ENCODE data around the gene APOF. TPM values are rescaled to one million over a fixed set of nuclear protein-coding genes. Genes with fewer than 3 reads are reported as not detected.
A peak's percentile ranks its signal among the peaks of the same experiment; 100 is the strongest.

The APOF gene
- total and polyA plus RNA-seq, 5 experiments from 2014 or later = not detected

GRCh38 chr12:56387152-56387736 lies 24.6 kb upstream of the APOF start:
- peaks cover 0 to 1% (median 0%) of the 10 kb centered on the region in 9 donors for H3K9me3 Mint-ChIP-seq
- H3K27me3 Mint-ChIP-seq = no peaks in the 10 kb centered on the region
- peak overlapping the region in 1 of 10 donors; percentile 1 for H3K27ac Mint-ChIP-seq
- POLR2A ChIA-PET = no interaction called here
- ATAC-seq (no peak), DNase-seq (no peak)
- H3K4me3 Mint-ChIP-seq = no peak overlapping the region
- no peaks in the 10 kb centered on the region for H3K4me1 Mint-ChIP-seq
- no peaks in the 10 kb centered on the region for H3K36me3 Mint-ChIP-seq

GRCh38 chr12:56385873-56386272 lies 23.2 kb upstream of the APOF start:
- H3K9me3 Mint-ChIP-seq = no peaks in the 10 kb centered on the region
- POLR2A ChIA-PET = no interaction called here
- H3K4me3 Mint-ChIP-seq = no peak overlapping the region

DNA sequence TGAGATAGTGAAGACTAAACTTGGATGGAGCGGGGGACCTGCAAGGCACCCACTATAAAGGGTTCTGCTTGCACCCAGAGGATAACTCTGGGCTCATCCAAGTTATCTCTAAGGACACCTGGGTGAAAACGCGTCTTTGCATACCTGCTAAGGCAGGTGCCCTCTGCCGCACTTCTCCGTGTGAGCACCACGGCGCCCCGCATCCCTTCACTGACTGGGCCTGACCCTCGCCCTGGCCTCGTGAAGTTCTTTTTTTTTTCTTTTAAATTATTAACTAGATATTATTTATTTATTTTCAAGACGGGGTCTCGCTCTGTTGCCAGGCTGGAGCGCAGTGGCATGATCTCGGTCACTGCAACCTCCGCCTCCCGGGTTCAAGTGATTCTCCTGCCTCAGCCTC lies 20.0 kb upstream of the APOF start:
- ATAC-seq (no peak), DNase-seq (no peak)
- no peak overlapping the region for H3K4me3 Mint-ChIP-seq
- H3K4me1 Mint-ChIP-seq = peaks cover 0 to 3% (median 0%) of the 10 kb centered on the region in 4 donors
- POLR2A ChIA-PET = interaction anchor here (0.6 kb wide), 1 partner anchor 1010 kb away, joined by 5 read pairs; no protein-coding TSS in a partner anchor
- no peaks in the 10 kb centered on the region for H3K27me3 Mint-ChIP-seq
- H3K27ac Mint-ChIP-seq = no peak overlapping the region
- no peaks in the 10 kb centered on the region for H3K9me3 Mint-ChIP-seq
- no peaks in the 10 kb centered on the region for H3K36me3 Mint-ChIP-seq

More at GRCh38 chr12:56385873-56386272, 23.2 kb upstream of the APOF start:
- no peaks in the 10 kb centered on the region for H3K4me1 Mint-ChIP-seq
- H3K27me3 Mint-ChIP-seq = no peaks in the 10 kb centered on the region
- no peak overlapping the region for H3K27ac Mint-ChIP-seq
- H3K36me3 Mint-ChIP-seq = no peaks in the 10 kb centered on the region
- DNase-seq (no peak), ATAC-seq (no peak)

GRCh38 chr12:56377989-56378316 lies 15.3 kb upstream of the APOF start:
- no peak for DNase-seq
- no peak for ATAC-seq
- peaks cover 0 to 31% (median 0%) of the 10 kb centered on the region in 4 donors for H3K4me1 Mint-ChIP-seq
- POLR2A ChIA-PET = no interaction called here
- H3K36me3 Mint-ChIP-seq = peaks cover 0 to 2% (median 0%) of the 10 kb centered on the region in 3 donors
- peak overlapping the region in 1 of 10 donors; percentile 66 for H3K27ac Mint-ChIP-seq
- peaks cover 0 to 5% (median 2%) of the 10 kb centered on the region in 9 donors for H3K9me3 Mint-ChIP-seq
- H3K4me3 Mint-ChIP-seq = no peak overlapping the region
- no peaks in the 10 kb centered on the region for H3K27me3 Mint-ChIP-seq

- Mint-ChIP-seq H3K4me1 (peaks cover 0 to 31% (median 0%) of the 10 kb centered on the region in 4 donors), H3K27ac (peak overlapping the region in 1 of 10 donors; percentile 66), H3K9me3 (peaks cover 0 to 5% (median 2%) of the 10 kb centered on the region in 9 donors), H3K27me3 (no peaks in the 10 kb centered on the region), H3K4me3 (no peak overlapping the region), H3K36me3 (peaks cover 0 to 5% (median 0%) of the 10 kb centered on the region in 3 donors)
- ATAC-seq = no peak
- POLR2A ChIA-PET = no interaction called here
- DNase-seq = no peak
These were observed 14.8 kb upstream of the APOF start for GRCh38 chr12:56377310-56377988.

DNA sequence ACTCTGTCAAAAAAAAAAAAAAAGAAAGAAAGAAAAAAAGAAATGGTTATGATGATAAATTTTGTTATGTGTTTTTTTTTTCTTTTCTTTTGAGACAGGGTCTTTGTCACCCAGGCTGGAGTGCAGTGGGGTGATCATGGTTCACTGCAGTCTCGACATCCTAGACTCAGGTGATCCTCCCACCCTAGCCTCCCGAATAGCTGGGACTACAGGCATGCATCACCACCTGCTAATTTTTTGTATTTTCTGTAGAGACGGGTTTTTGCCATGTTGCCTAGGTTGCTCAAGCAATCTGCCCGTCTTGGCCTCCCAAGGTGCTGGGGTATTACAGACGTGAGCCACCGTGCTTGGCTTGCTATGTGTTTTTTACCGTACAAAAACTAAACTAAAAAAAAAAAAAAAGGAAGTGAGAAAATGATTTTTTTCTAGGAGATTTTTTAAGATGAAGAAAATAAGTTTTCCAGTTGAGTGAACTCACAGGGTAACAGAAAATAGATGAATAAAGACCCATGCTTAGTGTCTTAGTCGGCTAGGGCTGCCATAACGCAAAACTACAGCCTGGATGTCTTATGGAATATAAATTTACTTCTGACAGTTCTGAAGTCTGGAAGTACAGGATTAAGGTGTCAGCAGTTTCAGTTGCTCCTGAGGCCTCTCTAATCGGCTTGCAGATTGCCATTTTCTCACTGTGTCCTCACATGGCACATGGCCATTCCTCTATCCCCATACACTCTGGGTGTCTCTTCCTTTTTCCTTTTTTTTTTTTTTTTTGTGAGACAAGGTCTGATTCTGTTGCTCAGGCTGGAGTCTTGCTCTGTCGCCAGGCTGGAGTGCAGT lies 13.2 kb upstream of the APOF start:
- peaks cover 0 to 7% (median 0%) of the 10 kb centered on the region in 3 donors for H3K36me3 Mint-ChIP-seq
- H3K27me3 Mint-ChIP-seq = no peaks in the 10 kb centered on the region
- POLR2A ChIA-PET = interaction anchor here (0.6 to 0.7 kb wide), 2 partner anchors 152 to 505 kb away, joined by 3 read pairs; no protein-coding TSS in a partner anchor
- no peak overlapping the region for H3K4me3 Mint-ChIP-seq
- H3K4me1 Mint-ChIP-seq = peaks cover 0 to 31% (median 0%) of the 10 kb centered on the region in 4 donors
- H3K9me3 Mint-ChIP-seq = peaks cover 0 to 5% (median 2%) of the 10 kb centered on the region in 9 donors
- DNase-seq (peak in 1 of 10 donors; percentile 11), ATAC-seq (peak in 1 of 2 donors; percentile 52)
- peak overlapping the region in 2 of 10 donors; percentile 8 to 63 for H3K27ac Mint-ChIP-seq

- Mint-ChIP-seq H3K9me3 (peaks cover 0 to 5% (median 2%) of the 10 kb centered on the region in 9 donors), H3K36me3 (peaks cover 0 to 7% (median 0%) of the 10 kb centered on the region in 3 donors), H3K27ac (peak overlapping the region in 1 of 10 donors; percentile 63), H3K4me1 (peaks cover 0 to 31% (median 0%) of the 10 kb centered on the region in 4 donors), H3K27me3 (no peaks in the 10 kb centered on the region), H3K4me3 (no peak overlapping the region)
- ATAC-seq (no peak), DNase-seq (no peak)
- POLR2A ChIA-PET = interaction anchor here (0.6 to 1.0 kb wide), 2 partner anchors 15 to 504 kb away, joined by 3 to 4 read pairs; partner anchors contain the start of gene STAT2
These were observed 12.3 kb upstream of the APOF start for GRCh38 chr12:56374726-56375597.

DNA sequence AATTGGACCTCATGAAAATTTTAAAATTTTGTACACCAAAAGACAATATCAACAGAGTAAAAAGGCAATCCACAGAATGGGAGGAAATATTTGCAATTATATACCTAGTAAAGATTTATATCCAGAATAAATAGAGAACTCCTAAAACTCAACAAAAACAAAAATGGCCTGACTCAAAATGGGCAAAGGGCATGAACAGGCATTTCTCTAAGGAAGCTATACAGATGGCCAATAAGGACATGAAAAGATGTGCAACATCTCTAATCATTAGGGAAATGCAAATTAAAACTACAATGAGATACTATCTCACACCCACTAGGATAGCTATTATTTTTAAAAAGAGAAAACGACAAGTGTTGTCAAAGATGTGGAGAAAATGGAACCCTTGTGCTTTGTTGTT lies 10.9 kb upstream of the APOF start:
- H3K36me3 Mint-ChIP-seq = peaks cover 0 to 7% (median 0%) of the 10 kb centered on the region in 3 donors
- peaks cover 0 to 31% (median 0%) of the 10 kb centered on the region in 4 donors for H3K4me1 Mint-ChIP-seq
- H3K27ac Mint-ChIP-seq = no peak overlapping the region
- ATAC-seq = no peak
- peaks cover 0 to 5% (median 2%) of the 10 kb centered on the region in 9 donors for H3K9me3 Mint-ChIP-seq
- POLR2A ChIA-PET = interaction anchor here (0.7 kb wide), 2 partner anchors 24 to 183 kb away, joined by 3 to 4 read pairs; no protein-coding TSS in a partner anchor
- no peak overlapping the region for H3K4me3 Mint-ChIP-seq
- no peak for DNase-seq
- H3K27me3 Mint-ChIP-seq = no peaks in the 10 kb centered on the region

DNA sequence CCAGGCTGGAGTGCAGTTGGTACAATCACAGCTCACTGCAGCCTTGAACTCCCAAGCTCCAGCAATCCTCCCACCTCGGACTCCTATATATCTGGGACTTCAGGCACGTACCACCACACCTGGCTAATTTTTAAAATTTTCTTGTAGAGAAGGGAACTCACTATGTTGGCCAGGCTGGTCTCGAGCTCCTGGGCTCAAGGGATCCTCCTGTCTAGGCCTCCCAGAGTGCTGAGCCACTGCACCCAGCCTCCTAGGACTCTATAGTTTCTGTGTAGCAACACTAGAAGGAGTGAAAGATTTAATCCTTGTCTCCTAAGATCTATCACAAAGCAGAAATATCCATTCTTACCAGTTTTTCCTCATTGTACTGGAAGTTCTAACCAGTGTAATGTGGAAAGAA lies 4.3 kb upstream of the APOF start:
- H3K36me3 Mint-ChIP-seq = peaks cover 0 to 2% (median 0%) of the 10 kb centered on the region in 3 donors
- H3K4me3 Mint-ChIP-seq = no peak overlapping the region
- no peaks in the 10 kb centered on the region for H3K9me3 Mint-ChIP-seq
- H3K4me1 Mint-ChIP-seq = no peaks in the 10 kb centered on the region
- POLR2A ChIA-PET = no interaction called here
- no peak overlapping the region for H3K27ac Mint-ChIP-seq
- DNase-seq (no peak), ATAC-seq (no peak)
- H3K27me3 Mint-ChIP-seq = peaks cover 0 to 4% (median 0%) of the 10 kb centered on the region in 5 donors

DNA sequence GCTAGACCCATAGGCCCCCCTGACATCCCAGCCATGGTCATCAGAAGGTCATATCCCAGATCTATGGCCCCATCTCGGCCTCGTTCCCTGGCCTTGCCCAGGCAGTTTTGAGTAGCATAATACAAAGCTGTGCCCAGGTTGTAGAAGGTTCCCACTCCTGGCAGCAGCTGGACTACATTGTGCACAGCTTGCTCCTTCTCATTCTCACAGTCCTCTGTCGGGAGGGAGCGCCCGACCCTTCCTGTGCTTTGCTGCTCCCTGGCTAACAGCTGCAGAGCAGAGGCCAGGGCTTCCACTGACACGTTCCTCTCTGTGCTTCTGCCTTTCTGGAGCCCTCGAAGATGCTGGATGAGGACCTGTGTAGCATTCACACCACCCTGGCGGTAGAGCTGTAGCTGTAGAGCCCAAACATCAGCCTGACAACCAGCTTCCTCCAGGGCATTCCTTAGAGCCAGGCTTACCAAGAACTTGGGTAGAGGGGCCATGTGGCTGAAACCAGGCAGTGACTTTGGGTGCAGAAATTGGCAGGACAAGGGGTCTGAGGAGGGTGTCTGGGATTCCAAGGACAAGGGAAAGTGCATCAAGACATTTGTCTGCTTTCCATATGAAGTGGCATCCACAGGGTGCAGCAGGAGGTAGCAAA lies 1.0 kb downstream of the APOF start:
- peaks cover 5 to 34% (median 31%) of the 10 kb centered on the region in 4 donors for H3K4me1 Mint-ChIP-seq
- POLR2A ChIA-PET = interaction anchor here (0.6 to 5.3 kb wide), 3 partner anchors 9 to 364 kb away, joined by 4 to 182 read pairs (median 8); partner anchors contain the start of genes IL23A, NACA and PAN2
- ATAC-seq (no peak), DNase-seq (no peak)
- peaks cover 0 to 1% (median 0%) of the 10 kb centered on the region in 5 donors for H3K27me3 Mint-ChIP-seq
- peak overlapping the region; percentile 93 to 99 (median 96) for H3K27ac Mint-ChIP-seq
- H3K4me3 Mint-ChIP-seq = peak overlapping the region; percentile 93 to 99 (median 96)
- no peaks in the 10 kb centered on the region for H3K9me3 Mint-ChIP-seq
- H3K36me3 Mint-ChIP-seq = no peaks in the 10 kb centered on the region
